Mononuclear cell (primary cell): Measurements from ENCODE around the gene RPS17. TPM values are rescaled to one million over a fixed set of nuclear protein-coding genes. Genes with fewer than 3 reads are reported as not detected.

Experiments
- H3K27me3 ChIP-seq: 2 replicates; pipeline ENCODE4 v1.6.0; 2011; ENCODE audit warnings: low read length, control low read depth; ENCODE audit not compliant: insufficient read depth
- H3K4me1 ChIP-seq: 2 replicates; pipeline ENCODE4 v1.5.1; 2011; ENCODE audit warnings: mild to moderate bottlenecking, low read length, control low read depth; ENCODE audit not compliant: insufficient read depth
- H3K4me3 ChIP-seq: 2 replicates; pipeline ENCODE4 v1.5.1; 2011; ENCODE audit warnings: mild to moderate bottlenecking, low read length, moderate library complexity
- H3K9me3 ChIP-seq: 2 replicates; pipeline ENCODE4 v1.5.1; 2011; ENCODE audit warnings: low read depth, mild to moderate bottlenecking, control low read depth, low read length
- total RNA-seq: library from RNA; depleted of rRNA; stranded (reverse); fragments of >200 nt; gene quantifications from one replicate; pipeline ENCODE4 v1.2.3, GENCODE V29; 2012

RPS17 gene
- total RNA-seq: 2,519 TPM

DNA sequence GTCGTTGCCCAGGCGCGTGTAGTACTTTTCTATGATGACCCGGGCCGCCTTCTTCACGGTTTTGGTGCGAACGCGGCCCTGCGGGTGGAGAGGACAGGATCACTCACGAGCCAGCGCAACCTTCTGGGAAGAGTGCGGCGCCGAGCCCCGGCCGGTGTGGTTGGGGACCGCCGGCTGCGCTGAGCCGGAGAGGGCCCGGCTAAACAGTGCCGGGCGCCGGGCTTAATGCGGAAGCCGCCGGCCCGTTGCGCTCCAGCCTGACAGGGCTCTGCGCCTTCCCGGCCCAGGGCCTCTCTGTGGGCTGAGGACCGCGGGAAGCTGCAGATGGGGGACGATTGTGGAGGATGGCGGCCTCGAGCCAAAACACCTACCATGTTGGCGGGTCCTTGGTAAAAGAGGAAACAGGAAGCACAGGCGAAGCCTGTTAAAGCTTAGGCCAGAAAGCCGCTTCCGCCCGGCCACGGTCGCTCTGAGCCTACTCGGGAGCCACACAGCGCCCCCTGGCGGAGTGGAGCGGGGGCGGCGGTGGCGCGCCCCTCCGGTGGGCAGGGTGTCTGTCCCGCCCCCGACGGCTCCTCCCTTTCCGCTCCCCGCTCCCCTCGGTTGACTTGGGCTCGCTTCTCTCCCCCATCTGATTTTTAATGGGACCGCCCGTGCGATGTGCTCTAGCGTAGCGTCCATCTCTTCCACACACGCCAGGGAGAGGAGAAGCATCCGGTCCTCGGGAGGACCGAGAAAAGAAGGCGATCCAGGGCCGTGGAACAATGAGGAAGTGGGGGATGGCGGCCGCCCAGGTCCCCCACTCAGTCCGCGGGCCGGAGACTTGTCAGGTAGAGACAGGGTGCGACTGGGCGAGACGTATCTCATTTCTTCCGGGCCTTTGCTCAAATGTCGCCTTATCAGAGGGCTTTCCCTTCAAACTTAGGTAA lies at the start of gene RPS17:
TSS of gene RPS17 (minus strand) at position 403 of the 929 bp plus-strand sequence. CDS start at position 374, 29 bp downstream.
- no peaks in the 10 kb centered on the region for H3K9me3 ChIP-seq
- H3K4me1 ChIP-seq: peaks cover 27% of the 10 kb centered on the region
- H3K27me3 ChIP-seq: no peaks in the 10 kb centered on the region
- H3K4me3 ChIP-seq: peak within 1 kb of the TSS; percentile 93

GRCh38 chr15:82587805-82588204 lies 47.5 kb upstream of the RPS17 start:
- Histone ChIP-seq H3K4me3 (no peak overlapping the region), H3K4me1 (no peaks in the 10 kb centered on the region), H3K9me3 (no peaks in the 10 kb centered on the region), H3K27me3 (peaks cover 9% of the 10 kb centered on the region)

DNA sequence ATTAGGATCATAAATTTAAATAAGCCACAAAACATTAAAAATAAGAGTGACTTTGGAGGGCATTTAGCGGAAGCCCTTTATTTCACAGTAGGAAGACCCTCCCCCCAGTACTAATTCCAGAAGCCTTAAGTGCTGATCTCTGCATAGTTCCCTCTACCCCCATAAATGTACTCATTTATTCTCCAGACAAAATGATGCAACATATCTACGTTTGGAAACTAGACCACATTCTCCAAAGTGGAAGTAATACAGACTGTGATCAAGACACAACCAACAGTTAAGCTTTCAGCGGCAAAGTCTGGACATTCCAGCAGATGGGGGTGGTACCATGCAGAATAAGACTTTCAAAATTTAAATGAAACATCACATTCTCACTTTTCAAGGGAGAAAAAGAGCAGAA lies 44.8 kb upstream of the RPS17 start:
- no peaks in the 10 kb centered on the region for H3K4me1 ChIP-seq
- H3K9me3 ChIP-seq: no peaks in the 10 kb centered on the region
- peaks cover 11% of the 10 kb centered on the region for H3K27me3 ChIP-seq
- H3K4me3 ChIP-seq: no peak overlapping the region

DNA sequence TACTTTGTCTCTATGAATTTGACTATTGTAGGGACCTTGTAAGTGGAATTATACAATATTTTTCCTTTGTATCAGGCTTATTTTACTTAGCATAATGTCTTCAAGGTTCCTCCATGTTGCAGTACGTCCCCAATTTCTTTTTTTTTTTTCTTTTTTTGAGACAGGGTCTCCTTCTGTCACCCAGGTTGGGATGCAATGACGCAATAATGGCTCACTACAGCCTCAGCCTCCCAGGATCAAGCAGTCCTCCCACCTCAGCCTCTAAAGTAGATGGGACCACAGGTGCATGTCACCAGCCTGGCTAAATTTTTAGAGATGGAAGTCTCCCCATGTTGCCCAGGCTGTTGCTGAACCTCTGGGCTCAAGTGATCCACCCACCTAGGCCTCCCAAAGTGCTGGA lies 40.5 kb upstream of the RPS17 start:
- Histone ChIP-seq H3K4me3 (no peak overlapping the region), H3K4me1 (no peaks in the 10 kb centered on the region), H3K27me3 (peaks cover 9% of the 10 kb centered on the region), H3K9me3 (no peaks in the 10 kb centered on the region)

- H3K9me3 ChIP-seq: no peaks in the 10 kb centered on the region
- H3K4me1 ChIP-seq: no peaks in the 10 kb centered on the region
- H3K27me3 ChIP-seq: peaks cover 2% of the 10 kb centered on the region
- no peak overlapping the region for H3K4me3 ChIP-seq
These were observed 35.1 kb upstream of the RPS17 start for GRCh38 chr15:82575335-82575734.

- H3K4me3 ChIP-seq: no peak overlapping the region
- H3K27me3 ChIP-seq: peaks cover 2% of the 10 kb centered on the region
- H3K4me1 ChIP-seq: no peaks in the 10 kb centered on the region
- H3K9me3 ChIP-seq: no peaks in the 10 kb centered on the region
These were observed 32.7 kb upstream of the RPS17 start for GRCh38 chr15:82572986-82573385.

GRCh38 chr15:82572311-82572710 lies 32.1 kb upstream of the RPS17 start:
- no peaks in the 10 kb centered on the region for H3K4me1 ChIP-seq
- H3K9me3 ChIP-seq: no peaks in the 10 kb centered on the region
- no peak overlapping the region for H3K4me3 ChIP-seq
- H3K27me3 ChIP-seq: peaks cover 2% of the 10 kb centered on the region

DNA sequence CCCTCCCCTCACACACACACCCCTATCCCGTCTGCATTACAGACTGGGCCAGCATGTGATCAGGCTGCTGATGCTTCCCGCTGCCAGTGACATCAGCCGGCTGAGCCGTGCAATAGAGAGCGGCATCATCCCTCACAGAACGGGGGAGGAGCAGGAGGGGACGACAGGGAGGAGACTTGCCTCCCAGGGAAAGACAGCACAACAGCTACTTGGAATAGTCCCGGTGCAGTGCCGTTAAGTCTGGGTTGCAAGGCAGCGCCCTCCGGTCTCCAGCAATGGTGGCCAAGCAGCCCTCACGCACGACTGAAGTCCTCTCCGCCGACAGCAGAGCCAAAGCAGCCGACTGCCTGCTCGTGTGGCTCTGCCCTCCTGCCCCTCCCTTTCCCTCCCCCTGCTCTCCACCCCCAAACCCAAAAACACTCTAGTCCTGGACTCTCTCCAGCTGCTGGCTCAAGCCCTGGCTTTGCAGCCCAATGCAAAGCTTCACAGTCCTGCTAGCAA lies 31.5 kb upstream of the RPS17 start:
- Histone ChIP-seq H3K4me3 (no peak overlapping the region), H3K4me1 (no peaks in the 10 kb centered on the region), H3K9me3 (no peaks in the 10 kb centered on the region), H3K27me3 (peaks cover 2% of the 10 kb centered on the region)

DNA sequence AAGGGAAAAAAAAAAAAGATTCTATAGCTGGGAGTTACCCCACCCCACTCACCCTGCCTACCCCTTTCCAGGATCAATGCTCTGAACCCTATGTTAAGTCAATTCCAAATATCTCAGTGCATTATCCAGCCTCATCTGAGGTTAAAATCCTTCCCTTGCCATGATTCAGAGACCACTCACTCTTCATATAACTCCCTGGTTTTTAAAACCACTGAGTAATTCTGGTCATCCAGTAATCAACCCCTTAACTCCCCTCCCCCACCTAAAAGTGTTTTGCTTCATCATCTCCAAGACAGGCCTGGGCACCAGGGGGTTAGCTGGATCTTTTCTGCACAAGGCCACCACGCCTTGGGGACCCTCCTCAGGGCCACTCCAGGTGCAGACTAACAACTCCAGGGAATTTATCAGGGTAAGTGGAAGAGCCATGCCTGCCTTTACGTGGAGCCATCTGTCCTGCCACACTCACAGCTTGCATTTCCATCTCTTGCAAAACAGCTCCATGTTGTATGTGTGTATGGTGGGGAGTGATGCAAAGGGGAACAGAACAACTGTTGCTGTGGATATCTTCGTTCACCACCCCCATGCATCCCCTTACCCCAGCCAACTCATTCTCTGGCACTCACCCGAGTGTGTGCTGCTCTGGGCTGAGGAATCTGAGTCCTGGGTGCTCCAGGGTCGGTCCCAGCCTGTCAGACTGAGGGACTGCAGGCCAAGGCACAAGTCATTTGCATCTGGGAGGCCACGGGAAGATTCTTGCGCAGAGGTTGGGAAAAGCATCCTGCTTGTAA lies 30.7 kb upstream of the RPS17 start:
- no peak overlapping the region for H3K4me3 ChIP-seq
- H3K9me3 ChIP-seq: no peaks in the 10 kb centered on the region
- no peaks in the 10 kb centered on the region for H3K4me1 ChIP-seq
- H3K27me3 ChIP-seq: peaks cover 2% of the 10 kb centered on the region

DNA sequence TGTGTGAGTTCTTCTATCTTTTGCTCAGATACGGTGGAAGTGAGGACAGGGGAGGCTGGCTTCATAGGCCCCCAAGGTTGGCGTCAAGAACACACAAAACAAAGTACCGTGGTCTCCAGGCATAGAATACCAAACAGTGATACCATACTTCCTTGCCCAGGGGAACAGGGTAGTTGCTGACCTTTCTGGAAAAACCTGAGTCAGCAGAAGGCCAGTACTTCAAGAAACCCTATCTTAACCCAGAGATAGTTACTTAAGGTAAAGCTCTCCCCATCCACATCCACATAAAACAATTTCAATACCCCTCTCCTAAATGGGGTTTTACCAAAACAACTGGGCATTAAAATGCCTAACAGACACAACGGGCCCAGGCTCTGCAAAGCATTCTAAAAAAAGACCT lies 29.6 kb upstream of the RPS17 start:
- Histone ChIP-seq H3K4me1 (no peaks in the 10 kb centered on the region), H3K9me3 (no peaks in the 10 kb centered on the region), H3K4me3 (no peak overlapping the region), H3K27me3 (peaks cover 2% of the 10 kb centered on the region)

DNA sequence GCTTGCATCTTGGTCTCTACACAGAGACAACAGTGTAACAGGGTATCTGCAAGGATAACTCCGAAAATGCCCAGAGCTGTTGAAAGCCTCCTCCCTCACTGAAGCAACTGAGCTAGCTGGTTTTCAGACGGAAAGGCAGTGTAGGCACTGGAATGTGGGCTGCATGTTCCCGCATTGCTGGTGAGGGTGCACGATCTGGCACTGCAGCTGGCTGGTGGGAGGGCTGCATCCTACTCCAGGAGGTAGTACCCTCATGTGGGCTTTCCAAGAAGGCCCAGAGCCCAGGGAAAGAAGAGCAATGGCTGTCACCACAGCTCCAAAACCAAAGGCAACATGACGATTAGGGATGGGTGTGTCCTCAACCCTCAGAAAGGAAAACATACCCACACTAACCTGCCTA lies 28.7 kb upstream of the RPS17 start:
- Histone ChIP-seq H3K9me3 (no peaks in the 10 kb centered on the region), H3K4me3 (no peak overlapping the region), H3K27me3 (peaks cover 2% of the 10 kb centered on the region), H3K4me1 (no peaks in the 10 kb centered on the region)

DNA sequence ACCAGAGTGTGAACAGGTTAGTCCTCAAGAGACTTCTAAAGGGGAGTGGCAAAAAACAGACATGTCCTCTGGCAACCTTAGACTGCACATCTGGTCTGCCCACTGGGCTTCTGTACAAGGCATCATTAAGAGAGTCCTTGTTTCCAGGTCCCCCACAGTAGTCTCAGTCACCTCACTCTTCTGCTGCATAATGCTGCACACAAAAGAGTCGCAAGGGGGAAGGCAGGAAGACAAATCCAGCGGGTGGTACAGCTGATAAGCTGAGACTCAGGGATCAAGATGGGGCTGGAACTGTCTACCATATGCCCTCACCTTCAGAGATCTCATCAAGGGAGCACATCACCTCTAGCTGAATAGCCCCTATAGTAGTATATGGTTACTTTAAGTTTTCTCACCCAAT lies 27.4 kb upstream of the RPS17 start:
- Histone ChIP-seq H3K4me3 (no peak overlapping the region), H3K4me1 (no peaks in the 10 kb centered on the region), H3K27me3 (peaks cover 2% of the 10 kb centered on the region), H3K9me3 (no peaks in the 10 kb centered on the region)

DNA sequence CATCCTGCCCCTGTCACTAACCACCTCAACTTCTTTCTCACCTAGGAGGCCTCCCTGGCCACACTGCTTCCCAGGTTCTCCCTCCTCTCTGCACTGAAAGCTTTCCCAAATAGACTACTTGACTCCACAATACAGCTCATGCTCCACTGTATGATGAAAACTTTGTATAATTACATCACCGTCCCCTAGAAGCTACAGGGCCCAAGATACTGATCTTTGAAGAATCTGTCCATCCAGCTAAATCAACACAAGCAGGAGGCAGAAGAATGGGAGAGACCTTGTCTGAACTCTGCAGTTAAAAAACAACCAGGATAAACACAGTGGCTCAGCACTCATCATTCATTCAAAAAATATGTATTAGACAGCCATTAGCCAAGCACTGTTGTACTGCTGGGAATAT lies 26.4 kb upstream of the RPS17 start:
- no peaks in the 10 kb centered on the region for H3K4me1 ChIP-seq
- no peaks in the 10 kb centered on the region for H3K9me3 ChIP-seq
- H3K27me3 ChIP-seq: peaks cover 2% of the 10 kb centered on the region
- H3K4me3 ChIP-seq: no peak overlapping the region

DNA sequence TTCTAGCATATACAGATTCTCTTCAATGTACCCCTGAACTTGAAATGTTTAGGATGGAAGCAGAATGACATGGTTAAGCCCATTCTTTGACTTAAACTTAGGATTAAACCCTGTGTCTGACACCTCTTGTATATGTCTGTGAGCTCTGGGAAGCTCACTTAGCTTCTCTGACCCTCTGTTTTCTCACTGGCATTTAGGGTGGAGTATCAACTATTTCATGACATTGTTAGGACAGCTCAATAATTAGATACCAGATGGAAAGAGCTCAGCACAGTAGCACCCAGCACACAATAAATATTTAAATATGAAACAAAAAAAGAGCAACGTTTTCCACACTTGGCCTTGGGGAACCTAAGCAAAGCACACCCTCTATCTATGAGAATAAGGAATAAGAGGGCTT lies 18.2 kb upstream of the RPS17 start:
- no peaks in the 10 kb centered on the region for H3K4me1 ChIP-seq
- no peak overlapping the region for H3K4me3 ChIP-seq
- H3K9me3 ChIP-seq: no peaks in the 10 kb centered on the region
- no peaks in the 10 kb centered on the region for H3K27me3 ChIP-seq

DNA sequence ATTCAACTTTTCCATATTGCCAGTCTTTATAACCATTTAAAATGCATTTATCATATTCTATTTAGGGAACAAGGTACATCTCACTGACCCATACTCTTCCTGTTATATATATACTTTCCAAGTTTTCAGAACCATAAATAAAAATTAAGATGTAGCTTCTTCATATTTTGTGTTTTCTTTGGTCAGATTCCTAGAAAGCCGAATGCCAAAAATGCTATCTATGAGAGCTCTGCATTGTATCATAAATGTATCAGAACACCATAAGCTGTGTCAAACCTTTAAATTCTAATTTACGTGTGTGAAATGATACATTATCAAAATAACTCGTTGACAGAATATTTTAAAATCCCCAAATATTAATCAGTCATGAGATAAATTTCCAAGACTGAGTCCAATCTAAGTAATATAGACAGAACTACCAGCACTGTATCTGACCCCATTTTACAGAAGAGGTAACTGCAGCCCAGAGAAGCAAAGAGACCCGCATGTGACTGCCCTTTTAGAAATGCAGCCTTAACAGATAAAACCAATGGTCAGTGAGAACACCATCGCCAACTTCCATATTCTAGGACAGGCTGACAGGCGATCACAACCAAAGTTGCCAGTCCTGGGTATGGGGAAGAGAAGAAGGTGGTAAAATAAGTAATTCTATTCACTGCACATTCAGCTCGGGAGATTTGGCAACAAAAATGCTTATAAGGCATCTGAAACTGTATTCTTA lies 16.2 kb upstream of the RPS17 start:
- no peaks in the 10 kb centered on the region for H3K9me3 ChIP-seq
- H3K27me3 ChIP-seq: no peaks in the 10 kb centered on the region
- H3K4me3 ChIP-seq: no peak overlapping the region
- H3K4me1 ChIP-seq: no peaks in the 10 kb centered on the region
